Endometrial microvascular endothelial cells (primary cell): ENCODE results near the gene TBC1D20. TPM values are rescaled to one million over a fixed set of nuclear protein-coding genes. Genes with fewer than 3 reads are reported as not detected.

Experiments
- in situ Hi-C: cut with HindIII; loops from 2 replicates; pipeline ENCODE4 v1.10.0; 2017; ENCODE audit warnings: low sequenced_read_pairs, low pct_unique_long_range_greater_than_20kb; ENCODE audit errors: inconsistent ontology term
- total RNA-seq: library from RNA; depleted of rRNA; stranded (reverse); fragments of >200 nt; gene quantifications from one replicate; pipeline ENCODE4 v1.2.3, GENCODE V29; 2015; ENCODE audit errors: inconsistent ontology term

Gene TBC1D20
- total RNA-seq, 1 donor from 2014 or later, result 34.8 TPM

DNA sequence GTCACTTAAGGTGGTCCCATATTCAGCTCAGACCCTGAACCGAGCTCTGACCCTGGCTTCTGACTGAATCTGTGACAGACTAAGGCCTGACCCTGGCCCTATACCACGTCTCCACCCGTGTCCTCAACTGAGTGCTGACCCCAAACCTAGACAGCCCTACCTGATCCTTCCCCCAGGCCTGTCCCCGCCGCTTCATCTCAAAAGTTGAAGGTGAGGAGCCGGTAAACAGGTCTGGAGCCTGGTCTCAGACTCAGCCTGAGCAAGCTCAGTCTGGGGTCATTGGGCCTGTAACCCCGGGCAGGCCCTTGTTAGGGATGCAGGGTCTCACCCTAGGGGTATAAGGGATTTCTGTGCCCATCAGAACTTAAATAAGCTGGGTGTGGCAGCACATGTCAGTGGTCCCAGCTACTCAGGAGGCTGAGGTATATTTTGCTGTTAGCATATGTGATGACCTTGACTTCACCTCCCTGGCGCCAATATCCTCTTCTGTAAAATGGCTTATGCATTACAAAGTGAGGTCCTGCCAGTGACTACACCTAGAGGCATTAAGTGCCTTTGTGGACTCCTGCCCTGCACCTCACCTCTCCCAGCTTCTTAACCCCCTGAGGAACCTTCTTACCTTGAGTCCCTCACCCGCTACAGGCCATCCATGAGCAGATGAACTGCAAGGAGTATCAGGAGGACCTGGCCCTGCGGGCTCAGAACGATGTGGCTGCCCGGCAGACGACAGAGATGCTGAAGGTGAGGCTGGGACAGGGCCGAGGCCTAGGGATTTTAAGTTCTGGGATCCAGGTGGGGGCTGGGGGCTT, 34.3 kb downstream of the TBC1D20 start:
- in situ Hi-C loops, result no loop called here

DNA sequence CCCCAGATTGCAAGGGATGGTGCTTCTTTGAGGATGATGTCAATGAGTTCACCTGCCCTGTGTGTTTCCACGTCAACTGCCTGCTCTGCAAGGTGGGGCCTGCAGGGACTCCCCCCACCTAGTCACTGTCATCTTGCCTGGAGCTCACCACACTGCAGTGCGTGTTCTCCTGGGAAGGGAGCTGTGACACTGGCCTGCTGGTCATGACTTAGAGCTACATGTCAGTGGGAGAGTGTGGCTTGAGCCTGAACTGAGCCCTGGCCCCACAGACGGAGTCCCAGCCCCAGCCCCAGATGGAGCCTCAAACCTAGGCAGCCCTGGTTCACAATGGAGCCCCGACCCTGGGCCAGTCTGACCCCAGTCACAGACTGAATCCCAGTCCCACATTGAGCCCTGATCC, 34.9 kb downstream of the TBC1D20 start:
- in situ Hi-C loops, result no loop called here

DNA sequence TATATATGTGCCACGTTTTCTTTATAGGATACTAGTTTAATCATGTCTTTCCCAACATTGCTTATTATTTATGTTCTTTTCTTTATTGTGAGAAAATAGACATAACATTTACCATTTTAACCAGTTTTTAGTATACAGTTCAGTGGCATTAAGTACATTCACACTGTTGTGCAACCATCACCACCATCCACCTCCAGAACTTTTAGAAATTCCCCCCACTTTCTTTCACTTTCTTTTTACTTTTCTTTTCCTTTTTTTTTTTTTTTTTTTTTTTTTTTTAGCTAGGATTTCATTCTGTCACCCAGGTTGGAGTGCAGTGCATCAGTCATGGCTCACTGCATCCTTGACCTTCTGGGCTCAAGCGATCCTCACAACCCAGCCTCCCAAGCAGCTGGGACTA, 35.8 kb downstream of the TBC1D20 start:
- in situ Hi-C loops, result no loop called here

DNA sequence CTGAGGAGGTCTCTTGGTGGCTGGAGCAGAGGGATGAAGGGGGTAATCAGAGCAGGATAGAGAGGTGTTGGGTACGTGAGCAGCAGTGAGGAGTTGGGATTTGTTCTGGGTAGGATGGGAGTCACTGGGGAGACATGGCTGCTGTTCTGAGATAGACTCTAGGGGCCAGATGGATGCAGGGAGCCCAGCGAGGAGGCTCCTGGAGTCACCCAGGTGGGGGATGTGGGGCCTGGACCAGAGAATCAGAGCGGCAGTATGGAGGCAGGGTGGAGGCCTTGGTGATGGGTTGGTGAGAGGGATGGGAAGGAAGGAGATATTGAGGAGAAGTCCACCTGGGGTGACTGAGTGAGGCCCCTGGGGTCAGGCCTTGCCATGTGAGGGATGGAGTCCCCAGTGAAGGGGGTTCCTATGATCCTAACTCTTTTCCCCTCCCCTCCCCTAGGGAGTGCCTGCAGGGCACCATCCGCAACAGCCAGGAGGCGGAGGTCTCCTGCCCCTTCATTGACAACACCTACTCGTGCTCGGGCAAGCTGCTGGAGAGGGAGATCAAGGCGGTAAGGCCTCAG, 40.6 kb downstream of the TBC1D20 start:
- in situ Hi-C loops, result no loop called here

DNA sequence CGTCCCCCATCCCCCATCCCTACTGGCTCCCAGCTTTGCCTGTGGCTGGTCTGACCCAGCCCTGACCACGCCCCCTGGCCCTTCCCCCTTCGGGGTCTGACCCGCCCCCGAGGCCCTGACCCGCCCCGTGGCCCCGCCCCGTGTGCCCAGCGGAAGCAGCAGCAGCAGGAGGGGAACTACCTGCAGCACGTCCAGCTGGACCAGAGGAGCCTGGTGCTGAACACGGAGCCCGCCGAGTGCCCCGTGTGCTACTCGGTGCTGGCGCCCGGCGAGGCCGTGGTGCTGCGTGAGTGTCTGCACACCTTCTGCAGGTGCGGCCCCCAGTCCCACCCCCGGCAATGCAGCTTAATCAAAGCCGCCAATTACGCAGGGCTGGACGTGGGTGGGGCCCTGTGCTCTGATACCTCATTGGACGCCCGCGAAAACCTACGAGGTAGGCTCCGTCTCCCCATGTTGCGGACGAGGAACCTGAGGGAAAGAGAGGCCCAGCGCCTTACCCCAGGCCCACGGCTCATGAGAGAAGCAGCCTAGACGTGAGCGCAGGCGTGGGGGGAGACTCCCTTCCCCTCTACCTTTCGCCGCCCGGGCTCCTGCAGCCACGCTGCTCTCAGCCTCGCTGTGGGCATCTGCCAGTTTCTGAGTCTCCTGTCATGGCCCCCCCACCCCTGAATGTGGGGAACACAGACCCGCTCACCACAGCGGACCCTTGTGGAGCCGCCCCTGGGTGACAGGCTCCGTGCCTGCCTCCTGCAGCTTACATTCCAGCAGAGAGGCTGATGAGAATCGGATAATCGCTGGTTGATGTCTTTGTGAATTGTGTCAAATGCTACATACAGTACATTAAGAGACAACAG, 41.4 kb downstream of the TBC1D20 start:
- in situ Hi-C loops, result no loop called here

DNA sequence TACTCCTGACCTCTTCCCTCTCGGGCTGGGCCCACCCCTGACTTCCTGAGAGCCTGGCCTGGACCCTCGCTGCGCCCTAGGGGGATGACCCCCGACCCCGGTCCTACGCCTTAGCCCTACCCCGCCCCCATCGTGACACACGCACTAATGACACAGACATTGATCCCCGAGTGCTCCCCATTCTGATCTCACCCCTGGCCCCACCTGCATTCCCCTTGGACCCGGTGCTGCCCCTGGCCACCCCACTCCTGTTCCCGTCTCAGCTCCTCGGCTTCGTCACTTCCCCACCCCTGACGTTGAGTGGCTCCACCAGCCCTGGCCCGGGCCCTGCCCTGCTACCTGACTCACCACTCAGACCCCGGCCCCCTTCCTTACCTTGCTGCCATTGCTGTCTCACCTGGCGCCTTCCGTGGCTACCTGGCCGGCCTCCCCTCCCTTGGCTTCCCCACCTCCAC, 42.1 kb downstream of the TBC1D20 start:
- in situ Hi-C loops, result no loop called here

DNA sequence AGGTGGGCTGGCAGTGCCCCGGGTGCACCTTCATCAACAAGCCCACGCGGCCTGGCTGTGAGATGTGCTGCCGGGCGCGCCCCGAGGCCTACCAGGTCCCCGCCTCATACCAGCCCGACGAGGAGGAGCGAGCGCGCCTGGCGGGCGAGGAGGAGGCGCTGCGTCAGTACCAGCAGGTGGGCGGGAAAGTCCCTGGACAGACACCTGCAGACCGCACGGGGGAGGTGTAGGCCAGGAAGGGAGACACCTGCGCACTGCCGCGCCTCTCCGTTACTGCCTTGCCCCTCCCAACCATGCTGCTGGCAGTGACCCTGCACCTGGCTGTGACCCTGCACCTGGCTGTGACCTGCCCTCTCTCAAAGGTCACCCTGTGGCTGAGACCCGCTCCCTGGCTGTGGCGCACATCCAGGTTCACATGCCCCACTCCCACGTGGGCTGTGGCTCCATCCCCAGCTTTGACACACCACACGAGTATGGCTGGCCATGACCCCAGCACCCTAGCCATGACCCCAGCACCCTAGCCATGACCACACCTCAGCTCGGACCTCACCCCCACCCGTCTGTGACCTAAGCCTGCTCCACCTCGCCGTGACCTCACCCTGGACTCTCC, 42.7 kb downstream of the TBC1D20 start:
- in situ Hi-C loops, result no loop called here

DNA sequence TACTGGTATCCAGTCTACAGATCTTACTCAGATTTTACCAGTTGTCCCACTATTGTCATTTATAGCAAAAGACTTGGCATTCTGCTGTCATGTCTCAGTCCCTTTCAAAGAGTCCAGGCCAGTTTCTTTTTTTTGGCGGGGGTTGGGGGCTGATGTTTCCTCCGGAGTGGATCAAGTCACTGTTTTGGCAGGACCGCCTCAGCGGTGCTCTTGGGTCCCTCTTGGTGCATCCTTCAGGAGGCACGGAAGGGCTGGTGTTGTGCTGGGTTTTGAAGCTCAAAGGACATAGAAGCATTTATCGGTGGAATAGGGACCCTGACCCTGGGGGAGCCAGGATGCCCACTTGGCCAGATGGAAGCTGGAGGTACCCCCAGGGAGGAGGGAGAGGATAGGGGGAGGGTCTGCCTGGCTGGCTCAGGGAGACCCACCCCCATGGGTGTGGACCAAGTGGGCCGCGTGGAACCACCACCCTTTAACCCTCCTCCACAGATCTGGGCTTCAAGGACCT, 43.4 kb downstream of the TBC1D20 start:
- in situ Hi-C loops, result no loop called here

DNA sequence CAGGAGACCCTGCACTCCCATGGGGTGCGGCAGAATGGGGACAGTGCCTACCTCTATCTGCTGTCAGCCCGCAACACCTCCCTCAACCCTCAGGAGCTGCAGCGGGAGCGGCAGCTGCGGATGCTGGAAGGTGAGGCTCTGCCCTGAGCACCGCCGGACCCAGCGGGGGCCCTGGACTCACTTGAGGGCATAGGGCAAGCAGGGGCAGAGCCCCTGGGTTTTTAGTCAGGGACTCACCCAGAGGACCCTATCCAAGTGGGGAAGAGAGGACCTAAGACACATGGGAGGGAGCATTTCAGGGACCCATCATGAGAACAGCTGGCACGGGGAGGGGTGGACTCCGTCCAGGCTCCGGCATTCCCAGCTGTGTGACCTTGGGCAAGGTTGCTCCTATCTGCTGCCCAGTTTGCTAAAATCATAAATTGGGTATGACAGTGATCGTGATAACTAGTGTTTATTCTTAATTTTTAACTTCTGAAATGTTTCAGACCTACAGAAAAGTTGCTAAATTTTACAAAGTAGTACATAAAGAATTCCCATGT, 44.5 kb downstream of the TBC1D20 start:
- in situ Hi-C loops, result no loop called here

DNA sequence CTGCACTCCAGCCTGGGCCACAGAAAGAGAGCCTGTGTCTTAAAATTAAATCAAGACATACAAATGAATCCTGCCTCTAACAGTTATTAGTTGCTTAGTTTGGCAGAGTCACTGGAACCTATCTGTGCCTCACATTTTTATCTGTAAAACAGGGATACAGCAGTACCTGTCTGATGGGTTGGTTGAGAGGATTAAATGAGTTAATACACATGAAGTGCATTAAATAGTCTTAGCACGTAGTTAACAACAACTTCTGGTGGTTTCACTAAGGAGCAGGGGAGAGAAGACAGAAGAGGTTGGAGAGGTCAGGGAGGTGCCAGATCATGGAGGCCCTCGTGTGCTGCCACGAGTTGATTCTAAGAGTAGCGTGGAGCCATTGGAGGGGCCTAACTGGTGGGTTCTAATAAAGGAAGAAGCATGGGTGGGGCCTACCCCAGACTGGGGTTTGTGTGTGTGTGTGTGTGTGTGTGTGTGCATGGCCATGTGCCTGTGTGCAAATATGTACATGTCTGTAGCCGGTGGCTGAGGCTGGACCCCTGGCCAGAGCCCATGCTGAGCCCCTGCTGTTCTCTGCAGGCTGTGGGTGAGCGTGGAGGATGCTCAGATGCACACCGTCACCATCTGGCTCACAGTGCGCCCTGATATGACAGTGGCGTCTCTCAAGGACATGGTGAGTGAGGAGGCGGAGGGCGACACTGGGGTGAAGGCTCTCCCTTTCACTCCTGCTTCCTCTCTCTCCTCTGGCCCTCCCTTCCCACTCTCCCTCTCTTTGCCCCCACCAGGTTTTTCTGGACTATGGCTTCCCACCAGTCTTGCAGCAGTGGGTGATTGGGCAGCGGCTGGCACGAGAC, 45.2 kb downstream of the TBC1D20 start:
- in situ Hi-C loops, result no loop called here

DNA sequence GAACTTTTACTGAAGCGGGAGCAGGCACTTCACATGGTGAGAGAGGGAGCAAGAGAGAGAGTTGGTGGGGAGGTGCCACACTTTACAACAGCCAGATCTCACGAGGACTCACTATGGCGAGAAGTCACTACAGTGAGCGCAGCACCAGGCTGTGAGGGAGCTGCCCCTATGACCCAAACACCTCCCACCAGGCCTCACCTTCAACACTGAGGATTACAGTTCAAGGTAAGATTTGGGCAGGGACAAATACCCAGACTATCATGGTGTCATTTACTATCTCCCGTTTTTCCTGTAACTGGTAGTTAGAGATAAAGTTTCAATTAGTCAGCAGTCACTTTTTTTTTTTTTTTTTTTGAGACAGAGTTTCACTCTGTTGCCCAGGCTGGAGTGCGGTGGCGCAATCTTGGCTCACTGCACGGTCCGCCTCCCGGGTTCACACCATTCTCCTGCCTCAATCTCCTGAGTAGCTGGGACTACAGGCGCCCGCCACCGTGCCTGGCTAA, 46.5 kb downstream of the TBC1D20 start:
- in situ Hi-C loops, result no loop called here

DNA sequence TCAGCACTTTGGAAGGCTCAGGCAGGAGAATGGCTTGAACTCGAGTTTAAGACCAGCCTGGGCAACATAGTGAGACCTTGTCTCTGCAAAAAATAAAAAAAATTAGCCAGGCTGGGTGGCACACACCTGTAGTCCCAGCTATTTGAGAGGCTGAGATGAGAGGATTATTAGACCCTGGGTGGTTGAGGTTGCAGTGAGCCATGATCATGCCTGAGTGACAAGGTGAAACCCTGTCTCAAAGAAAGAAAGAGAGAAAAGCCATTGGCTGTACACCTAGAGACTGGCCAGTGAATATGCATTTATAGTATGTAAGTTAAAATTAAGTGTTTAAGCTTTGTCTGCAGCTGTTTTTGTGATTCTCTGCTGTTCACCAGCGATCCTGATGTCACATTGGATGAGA, 48.2 kb downstream of the TBC1D20 start:
- in situ Hi-C loops, result no loop called here

DNA sequence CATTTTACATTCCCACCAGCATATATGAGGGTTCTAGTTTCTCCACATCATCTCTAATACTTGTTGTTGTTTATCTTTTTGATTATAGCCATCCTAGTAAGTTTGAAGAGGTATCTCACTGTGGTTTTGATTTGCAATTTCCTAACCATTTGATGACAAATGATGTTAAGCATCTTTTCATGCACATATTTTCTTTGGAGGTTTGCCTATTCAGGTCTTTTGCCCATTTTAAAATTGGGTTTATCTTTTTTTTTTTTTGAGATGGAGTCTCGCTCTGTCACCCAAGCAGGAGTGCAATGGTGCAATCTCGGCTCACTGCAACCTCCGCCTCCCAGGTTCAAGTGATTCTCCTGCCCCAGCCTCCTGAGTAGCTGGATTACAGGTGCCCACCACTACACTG, 50.3 kb downstream of the TBC1D20 start:
- in situ Hi-C loops, result no loop called here

DNA sequence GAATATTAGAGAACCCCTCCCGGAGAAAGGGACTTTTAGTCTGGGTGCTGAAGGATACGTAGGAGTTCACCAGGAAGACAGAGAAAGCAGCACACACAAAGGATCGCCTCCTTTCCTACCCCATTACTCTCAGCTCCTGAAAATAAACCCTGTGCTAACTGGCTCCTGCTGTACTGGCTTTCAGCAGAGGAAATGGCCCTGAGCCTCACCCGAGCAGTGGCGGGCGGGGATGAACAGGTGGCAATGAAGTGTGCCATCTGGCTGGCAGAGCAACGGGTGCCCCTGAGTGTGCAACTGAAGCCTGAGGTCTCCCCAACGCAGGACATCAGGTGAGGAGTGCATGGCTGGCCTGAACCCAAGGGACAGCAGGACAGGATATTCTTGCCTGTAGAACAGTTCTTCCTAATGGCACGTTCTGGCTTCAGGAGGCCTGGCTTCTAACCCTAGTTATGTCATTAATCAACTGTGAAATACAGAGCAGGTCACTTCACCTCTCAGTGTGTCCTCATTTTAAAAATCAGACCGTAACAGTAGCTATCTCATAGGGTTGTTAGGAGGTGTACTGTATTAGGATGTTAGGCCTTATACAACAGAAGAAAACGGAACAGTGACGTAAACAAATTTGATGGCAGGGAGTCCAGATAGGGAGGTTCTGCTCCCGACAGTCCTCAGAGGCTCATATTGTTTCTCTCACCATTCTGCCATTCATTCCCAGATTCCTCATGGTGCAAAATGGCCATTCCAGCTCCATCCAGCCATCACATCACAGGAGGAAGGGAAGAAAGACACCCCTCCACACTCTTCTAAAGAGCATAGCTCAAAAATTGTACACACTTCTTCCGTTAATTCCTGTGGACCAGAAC, 52.4 kb downstream of the TBC1D20 start:
- in situ Hi-C loops, result no loop called here

DNA sequence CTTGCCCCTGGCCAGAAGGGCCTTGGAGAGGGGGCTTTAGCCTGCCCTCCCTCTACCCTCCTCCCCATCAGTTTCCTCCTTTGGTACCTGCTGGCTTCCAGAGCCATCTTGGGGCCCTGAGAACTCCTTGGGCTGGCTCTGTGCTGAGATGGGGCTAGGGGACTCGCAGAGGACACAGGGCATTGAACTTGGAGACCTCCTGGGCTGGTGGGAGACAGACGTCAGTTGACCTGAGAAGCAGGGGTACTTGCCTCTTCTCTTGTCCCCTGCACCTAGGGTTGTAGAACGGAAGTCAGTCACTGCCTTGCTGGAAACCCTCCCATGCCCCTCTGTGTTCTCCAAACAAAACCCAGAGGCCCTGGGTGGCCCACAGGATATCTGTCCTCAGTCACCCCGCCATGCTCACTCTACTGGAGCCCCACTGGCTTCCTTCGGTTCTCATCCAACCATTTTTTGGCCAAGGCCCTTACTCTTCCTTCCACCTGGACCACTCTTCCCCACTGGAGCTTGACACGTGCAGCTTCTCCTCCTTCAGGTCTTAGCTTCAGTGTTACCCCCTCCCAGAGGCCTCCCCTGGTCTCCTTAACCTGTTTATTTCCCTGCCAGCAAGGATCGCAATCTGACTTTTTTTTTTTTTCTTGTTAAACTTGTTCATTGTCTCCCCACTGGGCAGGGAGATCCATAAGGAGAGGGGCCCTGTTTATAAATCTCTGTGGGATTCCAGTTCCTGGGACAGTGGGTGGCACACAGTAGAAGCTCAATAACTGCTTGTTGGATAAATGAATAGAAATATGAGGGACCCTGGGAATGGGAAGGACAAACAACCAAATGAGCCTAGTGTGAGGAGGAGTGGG, 53.3 kb downstream of the TBC1D20 start:
- in situ Hi-C loops, result no loop called here
